ENCODE data around the gene HMOX1.

The HMOX1 gene

GRCh38 chr22:35443338-35443737 is 62.4 kb downstream of the HMOX1 start:
- Histone ChIP-seq H3K27ac (ENCODE audit: low read length) (no peak overlapping the region), H2AFZ (ENCODE audit: low read length) (no peak overlapping the region), H3K9ac (ENCODE audit: low read length) (no peak overlapping the region), H3K9me3 (replicated peaks; ENCODE audit: insufficient read depth, low read length) (no peaks in the 10 kb centered on the region), H3K4me1 (ENCODE audit: low read length) (peaks cover 10% of the 10 kb centered on the region), H3F3A (ENCODE audit: insufficient read depth, low read length) (peaks cover 8% of the 10 kb centered on the region), H3K79me2 (ENCODE audit: low read length) (no peaks in the 10 kb centered on the region), H3K4me2 (ENCODE audit: low read depth, low read length) (no peak overlapping the region), H4K20me1 (ENCODE audit: insufficient read depth, low read length) (no peaks in the 10 kb centered on the region), H3K36me3 (replicated peaks; ENCODE audit: insufficient read depth, low read length) (no peaks in the 10 kb centered on the region), H3K4me3 (ENCODE audit: low read length) (no peak overlapping the region), H3K27me3 (replicated peaks; ENCODE audit: insufficient read depth, low read length) (no peaks in the 10 kb centered on the region), H3K9me2 (replicated peaks; ENCODE audit: insufficient read depth, low read length) (no peaks in the 10 kb centered on the region)
- TF ChIP-seq EZH2phosphoT487 (IDR thresholded peaks at IDR 0.05; ENCODE audit: low read length) (no peak), CTCF (IDR thresholded peaks at IDR 0.05; ENCODE audit: low read length) (no peak), EZH2 (optimal IDR thresholded peaks at IDR 0.05; ENCODE audit: low read depth, low read length) (no peak)
- DNase-seq: no peak

Data from MM.1S (cell line).